ENCODE results near the gene FBXO40. TPM values are rescaled to one million over a fixed set of nuclear protein-coding genes. Genes with fewer than 3 reads are reported as not detected.

Gene FBXO40
- total and polyA plus RNA-seq, 2 of the 13 experiments (the other 11 are each of a cell fraction or from before 2014, with no cell fraction given), result not detected

GRCh38 chr3:121665488-121665887 is 72.3 kb downstream of the FBXO40 start (continued):
- no peak for TF ChIP-seq ZNF281 (CRISPR knock-in tag; IDR thresholded peaks at IDR 0.05; ENCODE audit: borderline replicate concordance)
- TF ChIP-seq ZNF792 (CRISPR knock-in tag; IDR thresholded peaks at IDR 0.05), result no peak

- Histone ChIP-seq H3K27me3 (ENCODE audit: control insufficient read depth in 1 of 2, insufficient read depth in 2 of 2, low read length in 2 of 2) (no peaks in the 10 kb centered on the region), H3K4me1 (ENCODE audit: insufficient read depth, low read length) (peaks cover 19% of the 10 kb centered on the region; the same call in 1 of the 2 replicates), H3K9me3 (ENCODE audit: low read length) (no peaks in the 10 kb centered on the region), H3K36me3 (replicated peaks in 1 of 2; ENCODE audit: control insufficient read depth in 1 of 2, insufficient read depth in 2 of 2, low read length in 2 of 2) (peaks cover 19 to 68% of the 10 kb centered on the region in 2 experiments), H4K20me1 (ENCODE audit: insufficient read depth, low read length) (no peaks in the 10 kb centered on the region), H3K9ac (ENCODE audit: insufficient read depth, low read depth, low read length) (no peak overlapping the region), H3K79me2 (ENCODE audit: insufficient read depth, low read length) (no peaks in the 10 kb centered on the region), H3K27ac (ENCODE audit: extremely low read length, insufficient read depth, low read length) (no peak overlapping the region), H3K4me3 (replicated peaks in 1 of 3; ENCODE audit: insufficient read depth in 1 of 3, low read depth in 2 of 3, low read length in 3 of 3) (no peak overlapping the region), H3K4me2 (ENCODE audit: low read depth, low read length) (no peak overlapping the region), H2AFZ (ENCODE audit: low read length) (no peak overlapping the region)
- FAIRE-seq (no peak), DNase-seq (ENCODE audit: low spot score) (no peak), ATAC-seq (no peak)
- intact Hi-C loops (cut with micrococcal nuclease; ENCODE audit: unreplicated experiment) (no loop called here), in situ Hi-C loops (cut with HindIII; ENCODE audit: extremely low pct_ligation_motif_present, low pct_unique_long_range_greater_than_20kb) (no loop called here)
- TF ChIP-seq GPN1 (CRISPR knock-in tag; IDR thresholded peaks at IDR 0.05; ENCODE audit: borderline replicate concordance) (no peak), DNMT3B (CRISPR knock-in tag; conservative IDR thresholded peaks at IDR 0.05) (no peak), ZSCAN21 (CRISPR knock-in tag; IDR thresholded peaks at IDR 0.05; ENCODE audit: borderline replicate concordance) (no peak)
- ChIA-PET CTCF (ENCODE audit: low intra/inter-chr PET ratio, low total read pairs) (no interaction called here), POLR2A (no interaction called here)
- WGBS (ENCODE audit: low lambda C conversion rate), result 94% methylated on average over 4 of the region's 4 CpGs
- BruUV-seq (replicated peaks), result no TSS peak
These were observed 74.2 kb downstream of the FBXO40 start for GRCh38 chr3:121667333-121667732.

Measured in HepG2 (cell line).